ENCODE measurements around the gene OR4D6. TPM values are rescaled to one million over a fixed set of nuclear protein-coding genes. Genes with fewer than 3 reads are reported as not detected.

Gene OR4D6
- total RNA-seq, 4 donors from 2014 or later: not detected

DNA sequence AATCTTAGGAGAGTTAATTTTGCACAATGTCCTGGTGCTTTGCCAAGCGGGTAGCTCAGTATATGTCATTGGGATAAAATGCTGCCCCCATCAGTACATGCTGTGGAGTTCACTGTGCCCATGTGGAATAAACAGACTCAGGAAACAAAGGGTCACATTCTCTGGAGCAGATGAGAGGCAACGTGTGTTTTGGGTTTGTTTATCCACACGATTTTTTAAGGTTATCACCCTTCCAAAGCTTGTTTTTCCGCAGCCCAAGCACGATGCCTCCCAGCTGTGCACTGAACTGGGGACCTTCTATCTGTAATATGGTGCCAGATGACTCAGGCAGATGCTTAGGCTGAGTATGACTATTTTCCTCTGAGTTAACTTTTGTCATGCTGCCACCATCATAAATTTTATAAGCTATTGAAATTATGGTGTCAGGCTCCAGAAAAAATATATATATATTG is 6.5 kb downstream of the OR4D6 start:
- no peak for TF ChIP-seq POLR2A (IDR thresholded peaks at IDR 0.05)
- TF ChIP-seq, protein P1, sequence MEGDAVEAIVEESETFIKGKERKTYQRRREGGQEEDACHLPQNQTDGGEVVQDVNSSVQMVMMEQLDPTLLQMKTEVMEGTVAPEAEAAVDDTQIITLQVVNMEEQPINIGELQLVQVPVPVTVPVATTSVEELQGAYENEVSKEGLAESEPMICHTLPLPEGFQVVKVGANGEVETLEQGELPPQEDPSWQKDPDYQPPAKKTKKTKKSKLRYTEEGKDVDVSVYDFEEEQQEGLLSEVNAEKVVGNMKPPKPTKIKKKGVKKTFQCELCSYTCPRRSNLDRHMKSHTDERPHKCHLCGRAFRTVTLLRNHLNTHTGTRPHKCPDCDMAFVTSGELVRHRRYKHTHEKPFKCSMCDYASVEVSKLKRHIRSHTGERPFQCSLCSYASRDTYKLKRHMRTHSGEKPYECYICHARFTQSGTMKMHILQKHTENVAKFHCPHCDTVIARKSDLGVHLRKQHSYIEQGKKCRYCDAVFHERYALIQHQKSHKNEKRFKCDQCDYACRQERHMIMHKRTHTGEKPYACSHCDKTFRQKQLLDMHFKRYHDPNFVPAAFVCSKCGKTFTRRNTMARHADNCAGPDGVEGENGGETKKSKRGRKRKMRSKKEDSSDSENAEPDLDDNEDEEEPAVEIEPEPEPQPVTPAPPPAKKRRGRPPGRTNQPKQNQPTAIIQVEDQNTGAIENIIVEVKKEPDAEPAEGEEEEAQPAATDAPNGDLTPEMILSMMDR (IDR thresholded peaks at IDR 0.05): no peak
- H3K36me3 ChIP-seq: no peaks in the 10 kb centered on the region
- H3K4me3 ChIP-seq: no peak overlapping the region
- WGBS, 2 donors: 33 to 50% methylated on average over 5 of the region's 5 CpGs
- no peaks in the 10 kb centered on the region for H3K9me3 ChIP-seq
- no peaks in the 10 kb centered on the region for H3K27me3 ChIP-seq
- H3K4me1 ChIP-seq: no peaks in the 10 kb centered on the region
- no peak overlapping the region for H3K27ac ChIP-seq
- no peak for DNase-seq
- intact Hi-C loops (cut with DNase I): no loop called here

DNA sequence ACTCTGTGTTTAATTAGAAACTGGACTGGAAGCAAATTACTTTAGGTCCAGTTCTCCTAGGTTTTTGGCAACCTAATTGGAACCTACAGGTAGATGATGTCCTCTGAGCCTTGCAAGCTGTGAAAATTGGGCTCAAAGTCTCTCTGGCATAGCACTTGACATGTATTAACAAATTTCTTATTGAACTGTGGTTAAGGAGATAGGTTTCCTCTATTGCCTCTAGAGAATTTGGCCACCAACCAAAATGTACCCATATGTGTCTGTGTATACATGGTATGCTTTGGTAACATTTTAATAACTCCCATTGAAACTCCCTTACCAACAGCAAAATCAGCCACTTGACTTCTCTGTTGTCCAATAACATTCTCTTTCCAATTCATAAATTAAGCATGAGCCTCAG is 16.3 kb downstream of the OR4D6 start, which contains the start of gene OR4D10:
Gene OR4D10 (plus strand): TSS at position 301 of the 400 bp plus-strand sequence. CDS start 4,115 bp downstream, outside the sequence.
- intact Hi-C loops (cut with DNase I): no loop called here
- no peak within 1 kb of the TSS for H3K4me3 ChIP-seq
- H3K36me3 ChIP-seq: no peaks in the 10 kb centered on the region
- no peak within 1 kb of the TSS for H3K27ac ChIP-seq
- no peaks in the 10 kb centered on the region for H3K4me1 ChIP-seq
- H3K9me3 ChIP-seq: no peaks in the 10 kb centered on the region
- TF ChIP-seq, protein P1 (IDR thresholded peaks at IDR 0.05): no peak
- TF ChIP-seq POLR2A (IDR thresholded peaks at IDR 0.05): no peak
- H3K27me3 ChIP-seq: no peaks in the 10 kb centered on the region
- DNase-seq: no peak

DNA sequence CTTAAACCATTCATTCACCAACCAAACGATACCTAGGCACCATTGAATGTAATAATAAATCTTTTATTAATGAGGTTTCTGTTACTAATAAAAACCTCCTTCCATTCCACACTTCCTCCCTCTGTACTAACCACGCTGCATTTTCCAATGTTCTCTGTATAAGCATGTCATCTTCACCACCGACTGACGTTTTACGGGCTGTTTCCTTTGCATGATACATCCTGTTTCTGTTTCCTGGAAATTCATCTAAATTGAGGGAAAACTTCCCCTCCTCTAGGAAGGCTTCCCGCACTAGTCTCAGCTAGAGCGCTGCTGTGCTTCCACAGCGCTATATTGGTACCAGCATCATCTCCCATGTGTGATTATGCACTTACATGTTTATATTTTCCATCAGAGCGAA is 18.4 kb downstream of the OR4D6 start:
- DNase-seq: no peak
- 59 to 60% methylated on average over 9 of the region's 9 CpGs for WGBS, 2 donors
- Histone ChIP-seq H3K9me3 (no peaks in the 10 kb centered on the region), H3K4me3 (no peak overlapping the region), H3K36me3 (no peaks in the 10 kb centered on the region), H3K27me3 (no peaks in the 10 kb centered on the region), H3K27ac (no peak overlapping the region), H3K4me1 (no peaks in the 10 kb centered on the region)
- no peak for TF ChIP-seq POLR2A (IDR thresholded peaks at IDR 0.05)
- TF ChIP-seq, protein P1 (IDR thresholded peaks at IDR 0.05): no peak
- intact Hi-C loops (cut with DNase I): no loop called here

DNA sequence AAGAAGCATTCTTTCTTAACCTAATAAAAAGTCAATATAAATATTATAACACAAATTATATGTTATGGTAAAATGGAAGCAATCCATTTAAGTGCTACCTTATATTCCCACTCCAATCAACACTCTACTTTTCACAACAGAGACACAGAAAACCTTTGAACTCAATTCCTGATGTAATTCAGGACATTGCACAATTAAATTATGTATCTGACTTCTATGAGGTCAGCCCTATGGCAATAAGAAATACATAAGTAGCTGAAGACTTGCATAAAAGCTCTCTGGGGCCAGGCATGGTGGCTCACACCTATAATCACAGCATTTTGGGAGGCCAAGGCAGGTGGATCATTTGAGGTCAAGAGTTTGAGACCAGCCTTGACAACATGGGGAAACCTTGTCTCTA is 23.1 kb downstream of the OR4D6 start:
- H3K4me3 ChIP-seq: no peak overlapping the region
- H3K27ac ChIP-seq: no peak overlapping the region
- H3K36me3 ChIP-seq: no peaks in the 10 kb centered on the region
- DNase-seq: no peak
- no peaks in the 10 kb centered on the region for H3K9me3 ChIP-seq
- intact Hi-C loops (cut with DNase I): no loop called here
- TF ChIP-seq, protein P1 (IDR thresholded peaks at IDR 0.05): no peak
- no peak for TF ChIP-seq POLR2A (IDR thresholded peaks at IDR 0.05)
- no peaks in the 10 kb centered on the region for H3K27me3 ChIP-seq
- H3K4me1 ChIP-seq: no peaks in the 10 kb centered on the region

DNA sequence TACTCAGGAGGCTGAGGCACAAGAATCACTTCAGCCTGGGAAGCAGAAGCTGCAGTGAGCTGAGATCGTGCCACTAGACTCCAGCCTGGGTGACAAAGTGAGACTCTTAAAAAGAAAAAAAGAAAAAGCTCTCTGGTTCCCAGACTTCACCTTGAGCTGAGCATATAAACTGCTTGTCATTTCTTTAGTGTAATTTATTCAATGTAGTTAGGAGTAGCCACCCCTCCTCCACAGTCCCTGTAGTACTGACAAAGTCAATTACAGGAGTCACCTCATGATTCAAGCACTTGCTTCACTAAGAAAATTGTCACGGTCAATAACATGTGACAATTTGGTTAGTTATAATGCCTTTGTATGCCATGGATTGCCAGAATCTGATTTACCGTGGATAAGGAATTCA is 23.6 kb downstream of the OR4D6 start:
- WGBS, 2 donors: 71 to 81% methylated on average over 3 of the region's 3 CpGs
- no peak for DNase-seq
- no peak overlapping the region for H3K27ac ChIP-seq
- no peak overlapping the region for H3K4me3 ChIP-seq
- no peaks in the 10 kb centered on the region for H3K36me3 ChIP-seq
- H3K9me3 ChIP-seq: no peaks in the 10 kb centered on the region
- H3K27me3 ChIP-seq: no peaks in the 10 kb centered on the region
- no peaks in the 10 kb centered on the region for H3K4me1 ChIP-seq
- intact Hi-C loops (cut with DNase I): no loop called here
- TF ChIP-seq, protein P1 (IDR thresholded peaks at IDR 0.05): no peak
- TF ChIP-seq POLR2A (IDR thresholded peaks at IDR 0.05): no peak
